Transverse colon (tissue), 4 donors: ENCODE measurements around the gene FOXP4. TPM values are rescaled to one million over a fixed set of nuclear protein-coding genes. Genes with fewer than 3 reads are reported as not detected.

Source experiments
- DNase-seq: peaks from one replicate; pipeline ENCODE4 v3.0.0-alpha.2; 2019
- H3K27ac ChIP-seq, 4 donors: fragments of 200-600 bp; sonication (generic); 2 replicates each; pipeline ENCODE4 v1.5.1; 2016 to 2018; ENCODE audit warnings: inconsistent platforms in 4 of 4
- H3K27me3 ChIP-seq: fragments of 200-600 bp; sonication (generic); 2 replicates; pipeline ENCODE4 v1.5.1; 2017; ENCODE audit warnings: inconsistent platforms
- H3K36me3 ChIP-seq, 4 donors: fragments of 200-600 bp; sonication (generic); 2 replicates each; pipeline ENCODE4 v1.5.1; 2017 to 2019; ENCODE audit warnings: inconsistent platforms in 4 of 4
- H3K4me1 ChIP-seq, 4 donors: fragments of 200-600 bp; sonication (generic); 2 replicates each; pipeline ENCODE4 v1.5.1; 2017 to 2020; ENCODE audit warnings: inconsistent platforms in 4 of 4
- H3K4me3 ChIP-seq, 4 donors: fragments of 200-600 bp; sonication (generic); 1 replicate in 1 of 4; 2 replicates in 3 of 4; pipeline versions ENCODE4 v1.5.1 to v1.6.1; 2017 to 2019; ENCODE audit warnings: inconsistent platforms in 4 of 4
- H3K9me3 ChIP-seq, 2 donors: fragments of 200-600 bp; sonication (generic); 2 replicates each; pipeline ENCODE4 v1.5.1; 2017 to 2019; ENCODE audit warnings: inconsistent platforms in 2 of 2
- CTCF ChIP-seq, 5 experiments: fragments of 200-600 bp in 3 of 5; fragments of 450-650 bp in 2 of 5; sonication (generic) in 3 of 5; IDR thresholded peaks; 1 replicate in 2 of 5; 2 replicates in 3 of 5; pipeline ENCODE4 v1.5.1; 2016 to 2017; ENCODE audit warnings: antibody characterized with exemption in 5 of 5, inconsistent platforms in 3 of 5, mild to moderate bottlenecking in 2 of 5, moderate library complexity in 1 of 5
- EP300 ChIP-seq: sonication (generic); formaldehyde crosslinking; IDR thresholded peaks from one replicate; pipeline ENCODE4 v1.6.1; 2017; ENCODE audit warnings: antibody characterized with exemption, low read depth
- POLR2A ChIP-seq: fragments of 450-650 bp; IDR thresholded peaks from one replicate; pipeline ENCODE4 v1.6.1; 2016; ENCODE audit warnings: antibody characterized with exemption, mild to moderate bottlenecking, moderate library complexity
- POLR2AphosphoS5 ChIP-seq, 3 donors: sonication (generic); formaldehyde crosslinking; IDR thresholded peaks; one replicate each; pipeline ENCODE4 v1.6.1; 2016; ENCODE audit warnings: antibody characterized with exemption in 3 of 3
- WGBS, 2 donors: methylation state at CpG; one replicate each; pipeline ENCODE4 v1.1.5; 2018; ENCODE audit warnings: low coverage in 1 of 2; 5-methylcytosine and 5-hydroxymethylcytosine counted together
- in situ Hi-C, 4 donors: fragments of 200-750 bp; cut with MboI; loops; one replicate each; pipeline versions ENCODE4 v1.15.0 to v1.15.1; 2017; ENCODE audit warnings: low sequenced_read_pairs in 3 of 4, low pct_ligation_motif_present in 1 of 4, low pct_unique_long_range_greater_than_20kb in 1 of 4
- intact Hi-C: fragments of 100-400 bp; cut with DNase I; formaldehyde crosslinking; loops from one replicate; pipeline ENCODE4 v1.15.1; 2023; ENCODE audit warnings: low total_unique reads
- total RNA-seq, 4 donors: library from RNA; depleted of rRNA; stranded (reverse); fragments of >200 nt; gene quantifications; one replicate each; pipeline ENCODE4 v1.1.0, GENCODE V29; 2016

Gene FOXP4
- total RNA-seq, 4 donors from 2014 or later = 13.8 to 45.6 (median 17.2) TPM

GRCh38 chr6:41551857-41552256, 5.7 kb downstream of the FOXP4 start:
- no peak for DNase-seq
- in situ Hi-C loops (no loop called here), intact Hi-C loops (no loop called here)
- WGBS, 2 donors = 80 to 81% methylated on average over 3 to 9 of the region's 9 CpGs
- no peak for TF ChIP-seq EP300
- Histone ChIP-seq H3K27ac (no peak overlapping the region), H3K4me3 (no peak overlapping the region), H3K36me3 (no peaks in the 10 kb centered on the region), H3K9me3 (no peaks in the 10 kb centered on the region), H3K4me1 (peaks cover 7 to 33% (median 20%) of the 10 kb centered on the region in 4 donors), H3K27me3 (peaks cover 5% of the 10 kb centered on the region)

- no peak for TF ChIP-seq POLR2A
- no peak for TF ChIP-seq EP300
- TF ChIP-seq POLR2AphosphoS5 (IDR thresholded peaks at IDR 0.05) = no peak
- TF ChIP-seq CTCF (IDR thresholded peaks at IDR 0.05) = no peak
- Histone ChIP-seq H3K9me3 (no peaks in the 10 kb centered on the region), H3K4me1 (peaks cover 5 to 31% (median 16%) of the 10 kb centered on the region in 4 donors), H3K27me3 (peaks cover 5% of the 10 kb centered on the region), H3K4me3 (no peak overlapping the region), H3K36me3 (no peaks in the 10 kb centered on the region), H3K27ac (no peak overlapping the region)
- in situ Hi-C loops = no loop called here
- no peak for DNase-seq
- 94% methylated on average over 10 of the region's 10 CpGs; no CpG with 5 or more reads in 1 of the 2 donors for WGBS, 2 donors
- intact Hi-C loops = no loop called here
These were observed 6.5 kb downstream of the FOXP4 start for GRCh38 chr6:41552723-41553122.

- H3K27ac ChIP-seq = no peak overlapping the region
- TF ChIP-seq EP300 (no peak), CTCF (IDR thresholded peaks at IDR 0.05) (no peak), POLR2A (no peak), POLR2AphosphoS5 (IDR thresholded peaks at IDR 0.05) (no peak)
- WGBS, 2 donors = 53% methylated on average over 1 of the region's 1 CpG; no CpG with 5 or more reads in 1 of the 2 donors
- no peaks in the 10 kb centered on the region for H3K9me3 ChIP-seq
- DNase-seq = no peak
- in situ Hi-C loops = no loop called here
- H3K4me3 ChIP-seq = no peak overlapping the region
- intact Hi-C loops = no loop called here
- H3K27me3 ChIP-seq = no peaks in the 10 kb centered on the region
- H3K4me1 ChIP-seq = peaks cover 0 to 23% (median 8%) of the 10 kb centered on the region in 4 donors
- no peaks in the 10 kb centered on the region for H3K36me3 ChIP-seq
These were observed 7.3 kb downstream of the FOXP4 start for GRCh38 chr6:41553405-41553999.

- peaks cover 0 to 18% (median 8%) of the 10 kb centered on the region in 4 donors for H3K4me1 ChIP-seq
These were observed 9.4 kb downstream of the FOXP4 start for GRCh38 chr6:41555326-41556300.

More at GRCh38 chr6:41555326-41556300, 9.4 kb downstream of the FOXP4 start:
- 88 to 92% methylated on average over 6 to 15 of the region's 15 CpGs for WGBS, 2 donors
- Histone ChIP-seq H3K36me3 (no peaks in the 10 kb centered on the region), H3K27me3 (no peaks in the 10 kb centered on the region), H3K9me3 (no peaks in the 10 kb centered on the region), H3K27ac (no peak overlapping the region), H3K4me3 (no peak overlapping the region)
- no peak for DNase-seq
- TF ChIP-seq EP300 (no peak), CTCF (IDR thresholded peaks at IDR 0.05) (no peak), POLR2AphosphoS5 (IDR thresholded peaks at IDR 0.05) (no peak), POLR2A (no peak)
- in situ Hi-C loops = no loop called here
- intact Hi-C loops = no loop called here
